C4-2B (cell line): ENCODE data around the gene ZNF136.

ENCODE experiments used
- CTCF ChIP-seq: fragments of 450-650 bp; conservative IDR thresholded peaks from 2 replicates; pipeline ENCODE4 v1.5.1; 2017; ENCODE audit warnings: mild to moderate bottlenecking
- ZFX ChIP-seq: fragments of 450-650 bp; IDR thresholded peaks from 2 replicates; pipeline ENCODE4 v1.6.1; 2017

- no peak for TF ChIP-seq CTCF
- no peak for TF ChIP-seq ZFX
These were observed 74.4 kb downstream of the ZNF136 start for GRCh38 chr19:12237143-12237839.
